Fibroblast of villous mesenchyme (primary cell): ENCODE results near the gene MSI2. TPM values are rescaled to one million over a fixed set of nuclear protein-coding genes. Genes with fewer than 3 reads are reported as not detected.
A peak's percentile ranks its signal among the peaks of the same experiment; 100 is the strongest.

Source experiments
- DNase-seq: peaks from one replicate; pipeline ENCODE4 v3.0.0-alpha.2; 2010; ENCODE audit warnings: low read depth
- H3K4me3 ChIP-seq: 2 replicates; pipeline ENCODE4 v1.5.1; 2011; ENCODE audit warnings: low read depth, mild to moderate bottlenecking, low read length
- CTCF ChIP-seq: IDR thresholded peaks from 2 replicates; pipeline ENCODE4 v1.5.1; 2012; ENCODE audit warnings: low read depth, mild to moderate bottlenecking, low read length; ENCODE audit not compliant: insufficient read depth
- total RNA-seq: library from RNA; depleted of rRNA; stranded (reverse); fragments of >200 nt; gene quantifications from 2 replicates; pipeline ENCODE4 v1.2.3, GENCODE V29; 2012

MSI2 gene
- total RNA-seq, 1 donor = 50.1 TPM

GRCh38 chr17:57375770-57376225 is 119.5 kb downstream of the MSI2 start:
- no peak overlapping the region for H3K4me3 ChIP-seq
- no peak for TF ChIP-seq CTCF
- DNase-seq = peak; percentile 60

- no peak for DNase-seq
- no peak for TF ChIP-seq CTCF
- no peak overlapping the region for H3K4me3 ChIP-seq
These were observed 120.8 kb downstream of the MSI2 start for GRCh38 chr17:57377094-57377493.

- DNase-seq = peak; percentile 70
- H3K4me3 ChIP-seq = no peak overlapping the region
- TF ChIP-seq CTCF = no peak
These were observed 123.0 kb downstream of the MSI2 start for GRCh38 chr17:57379237-57379894.

GRCh38 chr17:57379895-57380434 is 123.6 kb downstream of the MSI2 start:
- TF ChIP-seq CTCF = no peak
- no peak overlapping the region for H3K4me3 ChIP-seq
- no peak for DNase-seq

GRCh38 chr17:57381498-57381897 is 125.2 kb downstream of the MSI2 start:
- TF ChIP-seq CTCF = no peak
- no peak for DNase-seq
- no peak overlapping the region for H3K4me3 ChIP-seq

DNA sequence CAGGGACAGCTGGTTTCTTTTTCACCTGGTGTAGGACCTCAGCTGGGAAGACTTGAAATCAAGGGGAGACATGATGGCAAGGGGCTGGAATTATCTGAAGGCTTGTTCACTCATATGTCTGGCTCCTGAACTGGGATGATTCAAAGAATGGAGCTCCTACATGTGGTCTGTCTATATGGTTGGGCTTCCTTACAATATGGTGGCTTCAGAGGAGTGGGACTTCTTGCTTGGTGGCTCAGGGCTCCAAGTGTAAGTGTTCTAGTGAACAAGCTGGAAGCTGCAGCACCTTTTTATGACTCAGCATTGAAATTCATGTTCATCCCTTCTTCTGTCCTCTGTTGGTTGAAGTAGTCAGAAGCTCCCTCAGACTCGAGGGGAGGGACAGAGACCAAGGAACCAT is 127.9 kb downstream of the MSI2 start:
- no peak for TF ChIP-seq CTCF
- DNase-seq = no peak
- no peak overlapping the region for H3K4me3 ChIP-seq

DNA sequence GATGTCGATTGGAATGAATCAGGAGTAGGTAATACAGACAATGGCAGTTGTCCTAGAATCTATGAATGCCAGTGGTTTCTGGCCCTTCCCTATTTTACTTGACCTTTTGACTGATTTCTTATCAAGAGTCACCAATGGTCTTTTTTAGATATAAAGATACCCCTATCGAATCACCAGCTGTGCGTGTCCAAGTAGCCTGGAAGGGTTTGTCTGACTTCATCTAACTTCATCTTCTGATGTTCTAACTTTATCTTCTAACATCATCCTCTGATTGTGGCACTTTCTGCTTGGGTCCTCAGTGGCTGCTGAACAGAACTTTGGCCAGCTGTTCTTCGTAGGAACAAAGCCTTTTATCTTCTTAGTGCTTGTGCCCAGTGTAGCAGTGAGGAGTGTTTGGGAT is 129.7 kb downstream of the MSI2 start:
- no peak for TF ChIP-seq CTCF
- DNase-seq = no peak
- no peak overlapping the region for H3K4me3 ChIP-seq
